Liver (tissue), 9 donors: ENCODE measurements around the gene SIT1. TPM values are rescaled to one million over a fixed set of nuclear protein-coding genes. Genes with fewer than 3 reads are reported as not detected.

Source experiments
- DNase-seq: peaks from one replicate; pipeline ENCODE4 v3.0.0-alpha.2; 2017; ENCODE audit warnings: low spot score
- H3K27ac ChIP-seq, 2 donors: one replicate each; pipeline ENCODE4 v1.7.0; 2013; ENCODE audit warnings: inconsistent platforms in 2 of 2, low read length in 2 of 2, control low read depth in 1 of 2, low read depth in 1 of 2, mild to moderate bottlenecking in 1 of 2
- H3K27me3 ChIP-seq, 4 donors: one replicate each; pipeline versions ENCODE4 v1.6.1 to v1.7.0; 2013; ENCODE audit warnings: low read length in 3 of 4, inconsistent platforms in 1 of 4, mild to moderate bottlenecking in 1 of 4, moderate library complexity in 1 of 4; ENCODE audit not compliant: control insufficient read depth in 4 of 4, insufficient read depth in 4 of 4
- H3K36me3 ChIP-seq, 4 donors: one replicate each; pipeline versions ENCODE4 v1.6.1 to v1.7.0; 2013; ENCODE audit warnings: low read length in 3 of 4, mild to moderate bottlenecking in 3 of 4, low read depth in 1 of 4, moderate library complexity in 1 of 4; ENCODE audit not compliant: control insufficient read depth in 4 of 4, insufficient read depth in 3 of 4
- H3K4me1 ChIP-seq, 4 donors: one replicate each; pipeline versions ENCODE4 v1.6.1 to v1.7.0; 2013; ENCODE audit warnings: low read length in 3 of 4, mild to moderate bottlenecking in 3 of 4, moderate library complexity in 1 of 4; ENCODE audit not compliant: control insufficient read depth in 4 of 4, insufficient read depth in 4 of 4
- H3K4me3 ChIP-seq, 3 donors: one replicate each; pipeline versions ENCODE4 v1.6.1 to v1.7.0; 2013; ENCODE audit warnings: low read length in 3 of 3, control low read depth in 1 of 3, low read depth in 1 of 3, mild to moderate bottlenecking in 1 of 3
- H3K9ac ChIP-seq, 2 donors: one replicate each; pipeline ENCODE4 v1.7.0; 2013; ENCODE audit warnings: low read length in 2 of 2, mild to moderate bottlenecking in 2 of 2, moderate library complexity in 2 of 2, control low read depth in 1 of 2, low read depth in 1 of 2
- H3K9me3 ChIP-seq, 4 donors: one replicate each; pipeline versions ENCODE4 v1.6.1 to v1.7.0; 2013; ENCODE audit warnings: low read length in 3 of 4; ENCODE audit not compliant: control insufficient read depth in 4 of 4
- EGR1 ChIP-seq, 2 donors: IDR thresholded peaks; 2 replicates each; pipeline ENCODE4 v1.6.1; 2016 to 2018; ENCODE audit warnings: antibody characterized with exemption in 2 of 2, low read depth in 2 of 2
- FOXA1 ChIP-seq: IDR thresholded peaks from 2 replicates; pipeline ENCODE4 v1.6.1; 2016; ENCODE audit warnings: antibody characterized with exemption
- FOXA2 ChIP-seq: IDR thresholded peaks from 2 replicates; pipeline ENCODE4 v1.6.1; 2016; ENCODE audit warnings: antibody characterized with exemption
- GABPA ChIP-seq, 2 donors: IDR thresholded peaks in 1 of 2; conservative IDR thresholded peaks in 1 of 2; 2 replicates each; pipeline ENCODE4 v1.6.1; 2016; ENCODE audit warnings: antibody characterized with exemption in 2 of 2, mild to moderate bottlenecking in 1 of 2, moderate library complexity in 1 of 2
- HNF4A ChIP-seq, 2 donors: conservative IDR thresholded peaks; 2 replicates each; pipeline ENCODE4 v1.6.1; 2016; ENCODE audit warnings: antibody characterized with exemption in 2 of 2, mild to moderate bottlenecking in 2 of 2
- HNF4G ChIP-seq: IDR thresholded peaks from 2 replicates; pipeline ENCODE4 v1.6.1; 2016; ENCODE audit warnings: antibody characterized with exemption
- JUND ChIP-seq, 2 donors: IDR thresholded peaks; 2 replicates each; pipeline ENCODE4 v1.6.1; 2016; ENCODE audit warnings: antibody characterized with exemption in 2 of 2
- NR2F2 ChIP-seq: IDR thresholded peaks from 2 replicates; pipeline ENCODE4 v1.6.1; 2016; ENCODE audit warnings: antibody characterized with exemption
- RAD21 ChIP-seq, 2 donors: IDR thresholded peaks; 2 replicates each; pipeline ENCODE4 v1.6.1; 2016; ENCODE audit warnings: antibody characterized with exemption in 2 of 2, mild to moderate bottlenecking in 2 of 2
- RXRA ChIP-seq, 2 donors: IDR thresholded peaks; 2 replicates each; pipeline ENCODE4 v1.6.1; 2017 to 2018; ENCODE audit warnings: antibody characterized with exemption in 2 of 2, mild to moderate bottlenecking in 1 of 2
- SP1 ChIP-seq: IDR thresholded peaks from 2 replicates; pipeline ENCODE4 v1.6.1; 2018; ENCODE audit warnings: antibody characterized with exemption, mild to moderate bottlenecking
- TAF1 ChIP-seq: conservative IDR thresholded peaks from 2 replicates; pipeline ENCODE4 v1.6.1; 2016; ENCODE audit warnings: antibody characterized with exemption, mild to moderate bottlenecking
- YY1 ChIP-seq: IDR thresholded peaks from 2 replicates; pipeline ENCODE4 v1.6.1; 2016; ENCODE audit warnings: antibody characterized with exemption, mild to moderate bottlenecking
- WGBS: extraction: QIAGEN DNeasy Blood & Tissue Kit; methylation state at CpG from one replicate; pipeline ENCODE4 v1.1.7; 2013; 5-methylcytosine and 5-hydroxymethylcytosine counted together
- polyA plus RNA-seq, 2 donors: library from polyadenylated mRNA; stranded (reverse) in 1 of 2; unstranded in 1 of 2; fragments of 200-250 nt in 1 of 2; fragments of >200 nt in 1 of 2; fragmentation: Nextera tagmentation in 1 of 2; extraction: Ambion mirVana in 1 of 2; gene quantifications; one replicate each; pipeline versions ENCODE4 v1.2.1 to v1.2.3, GENCODE V29; 2013 to 2015
- total RNA-seq, 2 donors: library from RNA; depleted of rRNA; stranded (reverse); fragments of >200 nt; gene quantifications; one replicate each; pipeline ENCODE4 v1.2.3, GENCODE V29; 2014
- TF ChIP-seq, protein P1 (sequence below): IDR thresholded peaks from 2 replicates; pipeline ENCODE4 v1.6.1; 2016; ENCODE audit warnings: antibody characterized with exemption, mild to moderate bottlenecking
- TF ChIP-seq, protein P2 (sequence below): fragments of 150-350 bp; IDR thresholded peaks from 2 replicates; pipeline ENCODE4 v1.5.1; 2017; ENCODE audit warnings: improper control_type of control experiment, low read depth, low read length; ENCODE audit not compliant: missing input control
- TF ChIP-seq, protein P3 (sequence below): IDR thresholded peaks from 2 replicates; pipeline ENCODE4 v1.6.1; 2016; ENCODE audit warnings: antibody characterized with exemption
- TF ChIP-seq, protein P4 (sequence below): IDR thresholded peaks from 2 replicates; pipeline ENCODE4 v1.6.1; 2016; ENCODE audit warnings: antibody characterized with exemption
- TF ChIP-seq, protein P5 (sequence below): IDR thresholded peaks from 2 replicates; pipeline ENCODE4 v1.6.1; 2016; ENCODE audit warnings: antibody characterized with exemption
- donor health status: healthy.
- donor health status: healthy.
- donor health status: healthy.
- donor health status: healthy.
- donor health status: healthy.

SIT1 gene
- total and polyA plus RNA-seq, 4 donors: 0.17 to 1.1 (median 0.34) TPM

DNA sequence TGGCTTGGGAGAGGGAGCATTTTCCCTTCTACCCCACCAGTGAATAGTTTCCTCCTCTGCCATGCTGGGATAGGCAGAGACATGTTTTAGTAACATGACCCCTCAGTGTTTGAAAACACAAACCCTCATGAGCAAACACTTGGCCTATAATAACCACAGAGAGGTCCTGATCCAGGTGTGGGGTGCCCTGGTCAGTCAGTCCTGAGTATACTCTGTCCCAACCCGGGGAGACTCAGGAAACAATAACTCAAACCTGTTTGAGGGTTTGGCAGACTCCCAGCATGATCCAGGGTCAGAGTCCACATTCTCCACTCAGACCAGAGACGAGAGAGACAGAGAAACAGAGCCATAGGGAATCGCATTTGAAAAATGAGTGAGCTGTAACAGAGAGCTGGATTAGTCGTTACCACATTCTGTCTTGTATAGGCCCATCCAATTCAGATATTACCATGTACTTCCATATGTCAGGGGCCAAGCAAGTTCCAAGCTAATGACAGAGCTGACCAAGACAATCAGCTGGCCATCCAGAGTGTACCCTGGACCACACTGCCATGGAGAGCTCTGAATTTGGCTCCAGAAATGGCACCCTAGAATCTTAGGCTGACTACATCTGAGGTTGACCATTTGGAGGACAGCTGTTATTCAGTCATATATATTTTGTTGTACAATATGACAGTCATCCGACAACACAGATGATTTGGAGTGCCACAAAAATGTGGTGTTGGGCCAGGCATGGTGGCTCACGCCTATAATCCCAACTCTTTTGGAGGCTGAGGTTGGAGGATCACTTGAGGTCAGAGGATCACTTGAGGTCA lies 18.8 kb upstream of the SIT1 start:
- H3K9ac ChIP-seq: no peak overlapping the region
- DNase-seq: no peak
- 46% methylated on average over 6 of the region's 6 CpGs for WGBS
- no peak overlapping the region for H3K4me3 ChIP-seq
- no peak overlapping the region for H3K27ac ChIP-seq
- H3K27me3 ChIP-seq: no peaks in the 10 kb centered on the region
- no peaks in the 10 kb centered on the region for H3K9me3 ChIP-seq
- no peaks in the 10 kb centered on the region for H3K36me3 ChIP-seq
- TF ChIP-seq HNF4G (peak; percentile 92), HNF4A (conservative IDR thresholded peaks at IDR 0.05) (peak; percentile 95), RXRA (IDR thresholded peaks at IDR 0.05) (peak; percentile 45 to 59), GABPA (IDR thresholded peaks at IDR 0.05 in 1 of 2, conservative IDR thresholded peaks at IDR 0.05 in 1 of 2) (no peak), RAD21 (IDR thresholded peaks at IDR 0.05) (peak in 1 of 2 donors; percentile 50), JUND (IDR thresholded peaks at IDR 0.05) (peak in 1 of 2 donors; percentile 53), TAF1 (peak; percentile 31), SP1 (peak; percentile 99), FOXA1 (no peak), YY1 (no peak), NR2F2 (peak; percentile 22), FOXA2 (no peak), EGR1 (IDR thresholded peaks at IDR 0.05; ENCODE audit: low read depth in 2 of 2) (no peak)
- TF ChIP-seq, protein P1, sequence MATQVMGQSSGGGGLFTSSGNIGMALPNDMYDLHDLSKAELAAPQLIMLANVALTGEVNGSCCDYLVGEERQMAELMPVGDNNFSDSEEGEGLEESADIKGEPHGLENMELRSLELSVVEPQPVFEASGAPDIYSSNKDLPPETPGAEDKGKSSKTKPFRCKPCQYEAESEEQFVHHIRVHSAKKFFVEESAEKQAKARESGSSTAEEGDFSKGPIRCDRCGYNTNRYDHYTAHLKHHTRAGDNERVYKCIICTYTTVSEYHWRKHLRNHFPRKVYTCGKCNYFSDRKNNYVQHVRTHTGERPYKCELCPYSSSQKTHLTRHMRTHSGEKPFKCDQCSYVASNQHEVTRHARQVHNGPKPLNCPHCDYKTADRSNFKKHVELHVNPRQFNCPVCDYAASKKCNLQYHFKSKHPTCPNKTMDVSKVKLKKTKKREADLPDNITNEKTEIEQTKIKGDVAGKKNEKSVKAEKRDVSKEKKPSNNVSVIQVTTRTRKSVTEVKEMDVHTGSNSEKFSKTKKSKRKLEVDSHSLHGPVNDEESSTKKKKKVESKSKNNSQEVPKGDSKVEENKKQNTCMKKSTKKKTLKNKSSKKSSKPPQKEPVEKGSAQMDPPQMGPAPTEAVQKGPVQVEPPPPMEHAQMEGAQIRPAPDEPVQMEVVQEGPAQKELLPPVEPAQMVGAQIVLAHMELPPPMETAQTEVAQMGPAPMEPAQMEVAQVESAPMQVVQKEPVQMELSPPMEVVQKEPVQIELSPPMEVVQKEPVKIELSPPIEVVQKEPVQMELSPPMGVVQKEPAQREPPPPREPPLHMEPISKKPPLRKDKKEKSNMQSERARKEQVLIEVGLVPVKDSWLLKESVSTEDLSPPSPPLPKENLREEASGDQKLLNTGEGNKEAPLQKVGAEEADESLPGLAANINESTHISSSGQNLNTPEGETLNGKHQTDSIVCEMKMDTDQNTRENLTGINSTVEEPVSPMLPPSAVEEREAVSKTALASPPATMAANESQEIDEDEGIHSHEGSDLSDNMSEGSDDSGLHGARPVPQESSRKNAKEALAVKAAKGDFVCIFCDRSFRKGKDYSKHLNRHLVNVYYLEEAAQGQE: no peak
- TF ChIP-seq, protein P2, sequence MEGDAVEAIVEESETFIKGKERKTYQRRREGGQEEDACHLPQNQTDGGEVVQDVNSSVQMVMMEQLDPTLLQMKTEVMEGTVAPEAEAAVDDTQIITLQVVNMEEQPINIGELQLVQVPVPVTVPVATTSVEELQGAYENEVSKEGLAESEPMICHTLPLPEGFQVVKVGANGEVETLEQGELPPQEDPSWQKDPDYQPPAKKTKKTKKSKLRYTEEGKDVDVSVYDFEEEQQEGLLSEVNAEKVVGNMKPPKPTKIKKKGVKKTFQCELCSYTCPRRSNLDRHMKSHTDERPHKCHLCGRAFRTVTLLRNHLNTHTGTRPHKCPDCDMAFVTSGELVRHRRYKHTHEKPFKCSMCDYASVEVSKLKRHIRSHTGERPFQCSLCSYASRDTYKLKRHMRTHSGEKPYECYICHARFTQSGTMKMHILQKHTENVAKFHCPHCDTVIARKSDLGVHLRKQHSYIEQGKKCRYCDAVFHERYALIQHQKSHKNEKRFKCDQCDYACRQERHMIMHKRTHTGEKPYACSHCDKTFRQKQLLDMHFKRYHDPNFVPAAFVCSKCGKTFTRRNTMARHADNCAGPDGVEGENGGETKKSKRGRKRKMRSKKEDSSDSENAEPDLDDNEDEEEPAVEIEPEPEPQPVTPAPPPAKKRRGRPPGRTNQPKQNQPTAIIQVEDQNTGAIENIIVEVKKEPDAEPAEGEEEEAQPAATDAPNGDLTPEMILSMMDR: no peak
- TF ChIP-seq, protein P3, sequence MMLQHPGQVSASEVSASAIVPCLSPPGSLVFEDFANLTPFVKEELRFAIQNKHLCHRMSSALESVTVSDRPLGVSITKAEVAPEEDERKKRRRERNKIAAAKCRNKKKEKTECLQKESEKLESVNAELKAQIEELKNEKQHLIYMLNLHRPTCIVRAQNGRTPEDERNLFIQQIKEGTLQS: no peak
- TF ChIP-seq, protein P4, sequence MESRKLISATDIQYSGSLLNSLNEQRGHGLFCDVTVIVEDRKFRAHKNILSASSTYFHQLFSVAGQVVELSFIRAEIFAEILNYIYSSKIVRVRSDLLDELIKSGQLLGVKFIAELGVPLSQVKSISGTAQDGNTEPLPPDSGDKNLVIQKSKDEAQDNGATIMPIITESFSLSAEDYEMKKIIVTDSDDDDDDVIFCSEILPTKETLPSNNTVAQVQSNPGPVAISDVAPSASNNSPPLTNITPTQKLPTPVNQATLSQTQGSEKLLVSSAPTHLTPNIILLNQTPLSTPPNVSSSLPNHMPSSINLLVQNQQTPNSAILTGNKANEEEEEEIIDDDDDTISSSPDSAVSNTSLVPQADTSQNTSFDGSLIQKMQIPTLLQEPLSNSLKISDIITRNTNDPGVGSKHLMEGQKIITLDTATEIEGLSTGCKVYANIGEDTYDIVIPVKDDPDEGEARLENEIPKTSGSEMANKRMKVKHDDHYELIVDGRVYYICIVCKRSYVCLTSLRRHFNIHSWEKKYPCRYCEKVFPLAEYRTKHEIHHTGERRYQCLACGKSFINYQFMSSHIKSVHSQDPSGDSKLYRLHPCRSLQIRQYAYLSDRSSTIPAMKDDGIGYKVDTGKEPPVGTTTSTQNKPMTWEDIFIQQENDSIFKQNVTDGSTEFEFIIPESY: no peak
- TF ChIP-seq, protein P5, sequence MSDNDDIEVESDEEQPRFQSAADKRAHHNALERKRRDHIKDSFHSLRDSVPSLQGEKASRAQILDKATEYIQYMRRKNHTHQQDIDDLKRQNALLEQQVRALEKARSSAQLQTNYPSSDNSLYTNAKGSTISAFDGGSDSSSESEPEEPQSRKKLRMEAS: no peak
- peaks cover 5 to 19% (median 15%) of the 10 kb centered on the region in 4 donors for H3K4me1 ChIP-seq
